ENCODE measurements around the gene SCNN1B.

GRCh38 chr16:23394141-23394831 lies 92.2 kb downstream of the SCNN1B start:
- TF ChIP-seq, protein P1, sequence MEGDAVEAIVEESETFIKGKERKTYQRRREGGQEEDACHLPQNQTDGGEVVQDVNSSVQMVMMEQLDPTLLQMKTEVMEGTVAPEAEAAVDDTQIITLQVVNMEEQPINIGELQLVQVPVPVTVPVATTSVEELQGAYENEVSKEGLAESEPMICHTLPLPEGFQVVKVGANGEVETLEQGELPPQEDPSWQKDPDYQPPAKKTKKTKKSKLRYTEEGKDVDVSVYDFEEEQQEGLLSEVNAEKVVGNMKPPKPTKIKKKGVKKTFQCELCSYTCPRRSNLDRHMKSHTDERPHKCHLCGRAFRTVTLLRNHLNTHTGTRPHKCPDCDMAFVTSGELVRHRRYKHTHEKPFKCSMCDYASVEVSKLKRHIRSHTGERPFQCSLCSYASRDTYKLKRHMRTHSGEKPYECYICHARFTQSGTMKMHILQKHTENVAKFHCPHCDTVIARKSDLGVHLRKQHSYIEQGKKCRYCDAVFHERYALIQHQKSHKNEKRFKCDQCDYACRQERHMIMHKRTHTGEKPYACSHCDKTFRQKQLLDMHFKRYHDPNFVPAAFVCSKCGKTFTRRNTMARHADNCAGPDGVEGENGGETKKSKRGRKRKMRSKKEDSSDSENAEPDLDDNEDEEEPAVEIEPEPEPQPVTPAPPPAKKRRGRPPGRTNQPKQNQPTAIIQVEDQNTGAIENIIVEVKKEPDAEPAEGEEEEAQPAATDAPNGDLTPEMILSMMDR (IDR thresholded peaks at IDR 0.05), result no peak
- TF ChIP-seq POLR2AphosphoS5 (IDR thresholded peaks at IDR 0.05), result no peak
- no peak for TF ChIP-seq POLR2A (IDR thresholded peaks at IDR 0.05)
